K562 (cell line): Measurements from ENCODE around the gene BCR.

ENCODE experiments used
- BRCA1 ChIP-seq, 2 experiments: fragments of 450-650 bp in 1 of 2; sonication (generic) in 1 of 2; formaldehyde crosslinking in 1 of 2; IDR thresholded peaks; 2 replicates each; pipeline versions ENCODE4 v1.5.0 to v1.6.1; 2017 to 2020; ENCODE audit warnings: mild to moderate bottlenecking in 1 of 2, missing genetic modification reagents in 1 of 2
- MEF2A ChIP-seq: IDR thresholded peaks from 2 replicates; pipeline ENCODE4 v1.6.1; 2011; ENCODE audit warnings: low read depth, mild to moderate bottlenecking, low read length, moderate library complexity; ENCODE audit not compliant: control insufficient read depth
- NUFIP1 ChIP-seq: fragments of 450-650 bp; IDR thresholded peaks from 2 replicates; pipeline ENCODE4 v1.6.1; 2018; ENCODE audit not compliant: partially characterized antibody
- POLR2A ChIP-seq: fragments of 450-650 bp; conservative IDR thresholded peaks from 2 replicates; pipeline ENCODE4 v1.6.1; 2016
- ZEB2 ChIP-seq: fragments of 450-650 bp; IDR thresholded peaks from 2 replicates; pipeline ENCODE4 v1.6.1; 2016
- ZNF395 ChIP-seq: fragments of 200-800 bp; sonication (Bioruptor generic); IDR thresholded peaks from 2 replicates; pipeline ENCODE4 v1.6.1; 2017; ENCODE audit warnings: missing genetic modification characterization, missing compliant biosample characterization
- ZNF449 ChIP-seq: fragments of 250-450 bp; sonication (Bioruptor Pico); IDR thresholded peaks from 2 replicates; pipeline ENCODE4 v1.8.0; 2022; ENCODE audit warnings: moderate library complexity, mild to moderate bottlenecking, inconsistent platforms

- TF ChIP-seq NUFIP1 (no peak), ZNF449 (CRISPR knock-in tag) (no peak), POLR2A (no peak), ZNF395 (CRISPR knock-in tag) (no peak), ZEB2 (no peak), MEF2A (no peak), BRCA1 (IDR thresholded peaks at IDR 0.05) (no peak), BRCA1 (CRISPR knock-in tag; IDR thresholded peaks at IDR 0.05) (no peak)
Measured at GRCh38 chr22:23219317-23219716, 39.0 kb downstream of the BCR start.
